HepG2 (cell line): ENCODE data around the gene TMEM184B. TPM values are rescaled to one million over a fixed set of nuclear protein-coding genes. Genes with fewer than 3 reads are reported as not detected.

Experiments used
- ATAC-seq: fragments of 200-7000 bp; cut with Tn5 transposase; 3 replicates; pipeline ENCODE4 v1.9.1; 2020; ENCODE audit warnings: mild to moderate bottlenecking, moderate library complexity
- BruUV-seq: library from RNA; stranded (reverse); fragments of 400-500 nt; replicated peaks from 2 replicates; lab custom pipeline; 2021; lab: Mats Ljungman, UMichigan
- CTCF ChIA-PET: fragments of 300-600 bp; formaldehyde crosslinking; extraction: SDS; loops from one replicate; lab custom pipeline; 2021; ENCODE audit warnings: low total read pairs, inconsistent platforms, low intra/inter-chr PET ratio; lab: Yijun Ruan, JAX
- POLR2A ChIA-PET: fragments of 350-600 bp; sonication (Branson Sonifier 250); formaldehyde crosslinking; loops from one replicate; lab custom pipeline; 2020; ENCODE audit warnings: antibody characterized with exemption, inconsistent platforms; lab: Yijun Ruan, JAX
- DNase-seq: peaks from one replicate; pipeline ENCODE4 v3.0.0-alpha.2; 2015; ENCODE audit warnings: low spot score
- FAIRE-seq: peaks from 3 replicates; lab custom pipeline; 2011; peaks lifted over from hg19 to GRCh38; lab: Jason Lieb, UNC
- H2AFZ ChIP-seq: one replicate; pipeline ENCODE4 v1.6.1; 2011; ENCODE audit warnings: low read length, inconsistent platforms
- H3K27ac ChIP-seq: fragments of 300-600 bp; 3 replicates; pipeline ENCODE4 v1.8.0; 2011; ENCODE audit warnings: mixed run types, mild to moderate bottlenecking, mixed read lengths, low read length, inconsistent platforms; ENCODE audit not compliant: insufficient read depth; ENCODE audit errors: extremely low read length
- H3K27me3 ChIP-seq, 2 experiments: fragments of 200-600 bp in 1 of 2; 2 replicates in 1 of 2; 3 replicates in 1 of 2; pipeline versions ENCODE4 v1.6.0 to v1.8.0; 2011; ENCODE audit warnings: low read length in 2 of 2, mild to moderate bottlenecking in 2 of 2, moderate library complexity in 2 of 2, inconsistent platforms in 1 of 2; ENCODE audit not compliant: insufficient read depth in 2 of 2, control insufficient read depth in 1 of 2
- H3K36me3 ChIP-seq, 2 experiments: fragments of 200-600 bp in 1 of 2; replicated peaks in 1 of 2; 2 replicates in 1 of 2; 3 replicates in 1 of 2; pipeline versions ENCODE4 v1.5.1 to v1.8.0; 2011; ENCODE audit warnings: low read length in 2 of 2, inconsistent platforms in 1 of 2; ENCODE audit not compliant: insufficient read depth in 2 of 2, control insufficient read depth in 1 of 2
- H3K4me1 ChIP-seq: 2 replicates; pipeline ENCODE4 v1.5.1; 2012; ENCODE audit warnings: low read length, inconsistent platforms; ENCODE audit not compliant: insufficient read depth
- H3K4me2 ChIP-seq: 2 replicates; pipeline ENCODE4 v1.6.0; 2011; ENCODE audit warnings: low read depth, low read length, inconsistent platforms
- H3K4me3 ChIP-seq, 3 experiments: fragments of 200-600 bp in 1 of 3; sonication (generic), shearing (Covaris generic) in 1 of 3; replicated peaks in 1 of 3; 2 replicates each; pipeline ENCODE4 v1.5.1; 2011 to 2016; ENCODE audit warnings: low read length in 3 of 3, inconsistent platforms in 2 of 3, low read depth in 2 of 3, mild to moderate bottlenecking in 2 of 3, control low read depth in 1 of 3, mixed read lengths in 1 of 3; ENCODE audit not compliant: insufficient read depth in 1 of 3
- H3K79me2 ChIP-seq: one replicate; pipeline ENCODE4 v1.6.1; 2011; ENCODE audit warnings: low read length, inconsistent platforms; ENCODE audit not compliant: insufficient read depth
- H3K9ac ChIP-seq: 2 replicates; pipeline ENCODE4 v1.6.0; 2011; ENCODE audit warnings: mild to moderate bottlenecking, low read depth, low read length, inconsistent platforms; ENCODE audit not compliant: insufficient read depth
- H3K9me3 ChIP-seq: 2 replicates; pipeline ENCODE4 v1.5.1; 2012; ENCODE audit warnings: mild to moderate bottlenecking, low read length
- H4K20me1 ChIP-seq: 2 replicates; pipeline ENCODE4 v1.6.0; 2011; ENCODE audit warnings: inconsistent platforms, mild to moderate bottlenecking, low read length, moderate library complexity; ENCODE audit not compliant: insufficient read depth
- HMG20A ChIP-seq: IDR thresholded peaks from 2 replicates; pipeline ENCODE4 v1.6.1; 2016; ENCODE audit warnings: borderline replicate concordance
- MAX ChIP-seq: IDR thresholded peaks from 2 replicates; pipeline ENCODE4 v1.6.1; 2012; ENCODE audit warnings: inconsistent platforms
- NR2C2 ChIP-seq: sonication (generic); formaldehyde crosslinking; IDR thresholded peaks from 2 replicates; pipeline ENCODE4 v1.4.0; 2020; ENCODE audit warnings: missing genetic modification reagents, mild to moderate bottlenecking, moderate library complexity, borderline replicate concordance
- PAXIP1 ChIP-seq: sonication (generic); formaldehyde crosslinking; conservative IDR thresholded peaks from 2 replicates; pipeline ENCODE4 v1.4.0; 2020; ENCODE audit warnings: mild to moderate bottlenecking, missing genetic modification reagents, moderate library complexity
- POGK ChIP-seq: sonication (generic); formaldehyde crosslinking; conservative IDR thresholded peaks from 2 replicates; pipeline ENCODE4 v1.8.0; 2022; ENCODE audit warnings: mild to moderate bottlenecking, moderate library complexity, missing genetic modification reagents
- SIX1 ChIP-seq: sonication (generic); formaldehyde crosslinking; IDR thresholded peaks from 2 replicates; pipeline ENCODE4 v1.4.0; 2020; ENCODE audit warnings: missing genetic modification reagents, borderline replicate concordance
- SMYD3 ChIP-seq: sonication (generic); formaldehyde crosslinking; IDR thresholded peaks from 2 replicates; pipeline ENCODE4 v1.8.1; 2023; ENCODE audit warnings: mild to moderate bottlenecking, missing genetic modification reagents
- TFAP4 ChIP-seq: sonication (generic); IDR thresholded peaks from 2 replicates; pipeline ENCODE4 v1.6.1; 2016; ENCODE audit warnings: low read depth, borderline replicate concordance
- ZBTB21 ChIP-seq: sonication (generic); formaldehyde crosslinking; IDR thresholded peaks from 2 replicates; pipeline ENCODE4 v1.4.0; 2020; ENCODE audit warnings: missing genetic modification reagents
- ZBTB25 ChIP-seq: IDR thresholded peaks from 2 replicates; pipeline ENCODE4 v1.6.1; 2018; ENCODE audit warnings: missing genetic modification reagents
- ZFP1 ChIP-seq: IDR thresholded peaks from 2 replicates; pipeline ENCODE4 v1.6.1; 2016
- ZNF552 ChIP-seq: sonication (generic); formaldehyde crosslinking; IDR thresholded peaks from 2 replicates; pipeline ENCODE4 v1.9.0; 2022; ENCODE audit warnings: missing genetic modification reagents, mild to moderate bottlenecking, borderline replicate concordance
- ZNF567 ChIP-seq: sonication (generic); formaldehyde crosslinking; IDR thresholded peaks from 2 replicates; pipeline ENCODE4 v1.8.1; 2023; ENCODE audit warnings: mild to moderate bottlenecking, missing genetic modification reagents, borderline replicate concordance
- ZSCAN9 ChIP-seq: IDR thresholded peaks from 2 replicates; pipeline ENCODE4 v1.6.1; 2016; ENCODE audit warnings: borderline replicate concordance
- WGBS: methylation state at CpG from one replicate; pipeline ENCODE4 v1.1.6; 2017; ENCODE audit warnings: low lambda C conversion rate; 5-methylcytosine and 5-hydroxymethylcytosine counted together
- in situ Hi-C: cut with HindIII; loops from 2 replicates; pipeline ENCODE4 v1.10.0; 2017; ENCODE audit warnings: low pct_unique_long_range_greater_than_20kb; ENCODE audit not compliant: extremely low pct_ligation_motif_present
- intact Hi-C: fragments of 100-400 bp; cut with micrococcal nuclease; formaldehyde crosslinking; loops from one replicate; pipeline ENCODE4 v1.10.0; 2022; ENCODE audit not compliant: unreplicated experiment
- polyA plus RNA-seq, 8 experiments: library from polyadenylated mRNA; depleted of rRNA in 3 of 8; stranded (reverse) in 7 of 8; unstranded in 1 of 8; fragments of >200 nt; fragmentation: Illumina TruSeq in 4 of 8; extraction: Trizol in 4 of 8; gene quantifications; 2 replicates each; pipeline versions ENCODE4 v1.2.1 to v1.2.3, GENCODE V29; 2011 to 2016; ENCODE audit warnings: low read depth in 4 of 8, missing spikeins in 1 of 8, mixed read lengths in 1 of 8; ENCODE audit not compliant: insufficient read depth in 1 of 8
- total RNA-seq, 5 experiments: library from RNA; depleted of rRNA; stranded (reverse); fragments of >200 nt; fragmentation: Illumina TruSeq; extraction: Trizol; gene quantifications; 2 replicates each; pipeline ENCODE4 v1.2.3, GENCODE V29; 2016; ENCODE audit warnings: low read depth in 1 of 5

TMEM184B gene
- total and polyA plus RNA-seq, 2 of the 13 experiments (the other 11 are each of a cell fraction or from before 2014, with no cell fraction given): 15.9 to 16.0 TPM

GRCh38 chr22:38309614-38310517, 37.1 kb upstream of the TMEM184B start:
- Histone ChIP-seq H3K27ac (peak overlapping the region; percentile 72), H3K4me1 (peaks cover 73% of the 10 kb centered on the region), H3K36me3 (peaks cover 10 to 34% of the 10 kb centered on the region in 2 experiments), H4K20me1 (peaks cover 83% of the 10 kb centered on the region), H3K27me3 (no peaks in the 10 kb centered on the region), H2AFZ (no peak overlapping the region), H3K9me3 (no peaks in the 10 kb centered on the region), H3K9ac (no peak overlapping the region), H3K4me2 (peak overlapping the region; percentile 46), H3K79me2 (peaks cover 92% of the 10 kb centered on the region), H3K4me3 (peak overlapping the region in 1 of 3 experiments; percentile 30; a peak in 2 of 6 replicates)
- ChIA-PET CTCF (no interaction called here), POLR2A (interaction anchor here (1.5 to 2.3 kb wide), 2 partner anchors 8 to 26 kb away, joined by 4 to 13 read pairs; no protein-coding TSS in a partner anchor)
- intact Hi-C loops (no loop called here), in situ Hi-C loops (no loop called here)
- 12% methylated on average over 14 of the region's 18 CpGs for WGBS
- FAIRE-seq (peak; percentile 98), ATAC-seq (peak; percentile 89), DNase-seq (peak; percentile 94)
- BruUV-seq: no TSS peak
- TF ChIP-seq TFAP4: peak; percentile 90
- 0 out of 2 replicates have a peak, but pooled peaks have one; percentile 34 for TF ChIP-seq SMYD3 (CRISPR knock-in tag)
- peak; percentile 63 for TF ChIP-seq MAX
- 0 out of 2 replicates have a peak, but pooled peaks have one; percentile 58 for TF ChIP-seq ZBTB25
- TF ChIP-seq ZNF567: no peak
- peak; percentile 88 for TF ChIP-seq PAXIP1 (CRISPR knock-in tag)
- TF ChIP-seq ZNF552: 0 out of 2 replicates have a peak, but pooled peaks have one; percentile 27
- 0 out of 2 replicates have a peak, but pooled peaks have one; percentile 28 for TF ChIP-seq POGK (CRISPR knock-in tag)
- TF ChIP-seq ZBTB21 (CRISPR knock-in tag): no peak
- peak; percentile 48; the same call in 1 of the 2 replicates for TF ChIP-seq SIX1 (CRISPR knock-in tag)
- peak; percentile 85 for TF ChIP-seq NR2C2 (CRISPR knock-in tag)
- 0 out of 2 replicates have a peak, but pooled peaks have one; percentile 19 for TF ChIP-seq ZSCAN9
- TF ChIP-seq ZFP1 (CRISPR knock-in tag): peak; percentile 51; the same call in 1 of the 2 replicates
- TF ChIP-seq HMG20A (CRISPR knock-in tag): peak; percentile 40; the same call in 1 of the 2 replicates
